ENCODE data around the gene ZNF385A.

- TF ChIP-seq CTCF (tag by site-specific recombination; IDR thresholded peaks at IDR 0.05) (no peak), ZFP41 (tag by site-specific recombination; IDR thresholded peaks at IDR 0.05; ENCODE audit: borderline replicate concordance) (no peak), HOXA7 (CRISPR knock-in tag; IDR thresholded peaks at IDR 0.05; ENCODE audit: borderline replicate concordance) (no peak), ZNF792 (tag by site-specific recombination; IDR thresholded peaks at IDR 0.05) (no peak)
Observed at GRCh38 chr12:54424224-54424623, 39.7 kb upstream of the ZNF385A start.
